Rectal smooth muscle tissue (tissue), 1 donor: Measurements from ENCODE around the gene SLC44A4.
"Not testable (repeated sequence)": the region's sequence is repeated elsewhere in the genome, so short reads cannot be mapped to it uniquely, and the experiment has no call there.

Source experiments
- H3K27ac ChIP-seq: one replicate; pipeline ENCODE4 v1.7.0; 2013; ENCODE audit warnings: low read depth, low read length, inconsistent platforms
- H3K27me3 ChIP-seq: one replicate; pipeline ENCODE4 v1.7.0; 2013; ENCODE audit warnings: low read length; ENCODE audit not compliant: control insufficient read depth, insufficient read depth
- H3K36me3 ChIP-seq: one replicate; pipeline ENCODE4 v1.7.0; 2013; ENCODE audit warnings: low read length; ENCODE audit not compliant: control insufficient read depth, insufficient read depth
- H3K4me1 ChIP-seq: one replicate; pipeline ENCODE4 v1.7.0; 2013; ENCODE audit warnings: low read length; ENCODE audit not compliant: control insufficient read depth, insufficient read depth
- H3K4me3 ChIP-seq: one replicate; pipeline ENCODE4 v1.7.0; 2013; ENCODE audit warnings: low read length
- H3K9ac ChIP-seq: one replicate; pipeline ENCODE4 v1.7.0; 2013; ENCODE audit warnings: low read length

The SLC44A4 gene

DNA sequence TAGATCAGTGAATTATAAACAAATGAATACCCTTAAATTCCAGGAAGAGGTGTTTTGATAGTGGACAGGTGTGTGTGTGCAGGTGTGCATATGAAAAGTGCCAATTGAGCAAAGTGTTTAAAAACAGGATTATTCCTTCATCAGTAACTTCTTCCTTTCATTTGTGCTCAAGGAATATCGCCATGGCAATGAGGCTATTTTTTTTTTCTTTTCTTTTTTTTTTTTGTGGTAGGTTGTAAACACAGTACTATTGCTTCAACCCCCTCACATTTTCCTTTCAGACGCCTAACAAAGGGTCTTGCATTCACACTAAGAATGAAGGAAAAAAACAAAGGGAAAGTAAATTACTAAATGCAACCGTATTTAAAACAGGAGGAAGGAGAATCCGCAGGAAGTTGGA is 53.2 kb downstream of the SLC44A4 start:
- Histone ChIP-seq H3K9ac (no peak overlapping the region), H3K4me3 (no peak overlapping the region), H3K27ac (peak overlapping the region; percentile 99), H3K36me3 (no peaks in the 10 kb centered on the region), H3K27me3 (no peaks in the 10 kb centered on the region), H3K4me1 (peaks cover 12% of the 10 kb centered on the region)

GRCh38 chr6:31823592-31824196 is 55.1 kb downstream of the SLC44A4 start:
- H3K9ac ChIP-seq, H3K36me3 ChIP-seq, H3K27ac ChIP-seq, H3K27me3 ChIP-seq, H3K4me3 ChIP-seq: not testable (repeated sequence)
- H3K4me1 ChIP-seq: peaks cover 12% of the 10 kb centered on the region

DNA sequence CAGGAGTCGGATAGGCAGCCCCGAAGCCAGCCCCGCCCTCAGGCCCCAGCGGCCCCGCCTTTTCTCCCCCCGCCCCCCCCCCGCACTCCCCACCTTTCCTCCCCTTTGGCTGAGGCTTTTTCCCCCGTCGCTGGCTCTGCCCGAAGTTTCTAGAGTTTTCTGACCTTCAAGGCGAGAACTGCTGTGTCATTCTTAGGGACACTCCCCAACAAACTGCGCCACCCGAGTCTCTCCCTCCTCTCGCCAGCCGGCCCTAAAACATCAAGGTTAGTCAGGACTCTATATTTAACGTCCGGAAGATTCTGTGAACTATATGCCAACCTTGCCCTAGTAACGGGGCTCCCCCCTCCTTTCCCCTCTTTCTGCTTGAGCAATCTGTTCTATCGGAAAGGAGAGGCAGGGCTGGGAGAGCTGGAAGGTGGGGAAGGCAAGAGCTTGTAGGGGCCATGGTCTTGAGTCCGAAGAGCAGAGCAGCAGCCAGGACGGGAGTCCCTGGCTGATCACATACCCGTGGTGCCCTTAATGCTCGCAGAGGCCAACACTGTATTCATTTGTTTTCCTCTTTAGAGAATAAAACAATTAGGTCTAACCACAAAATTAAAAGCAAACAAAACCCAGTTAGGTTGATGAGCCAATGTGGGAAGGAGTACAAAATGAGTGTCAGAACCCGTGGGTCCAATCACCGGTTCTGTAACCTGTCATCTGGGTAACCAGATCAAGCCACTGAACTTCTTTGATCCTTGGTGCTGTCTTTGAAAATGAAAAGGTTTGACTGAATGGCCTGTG is 56.6 kb downstream of the SLC44A4 start:
- H3K4me1 ChIP-seq: peaks cover 15% of the 10 kb centered on the region
- H3K4me3 ChIP-seq: peak overlapping the region; percentile 82
- H3K27ac ChIP-seq: peak overlapping the region; percentile 98
- no peaks in the 10 kb centered on the region for H3K27me3 ChIP-seq
- H3K36me3 ChIP-seq: no peaks in the 10 kb centered on the region
- H3K9ac ChIP-seq: peak overlapping the region; percentile 50

GRCh38 chr6:31821301-31822035 is 57.3 kb downstream of the SLC44A4 start:
- H3K36me3 ChIP-seq: no peaks in the 10 kb centered on the region
- H3K4me1 ChIP-seq: peaks cover 15% of the 10 kb centered on the region
- peak overlapping the region; percentile 98 for H3K27ac ChIP-seq
- peak overlapping the region; percentile 70 for H3K9ac ChIP-seq
- H3K27me3 ChIP-seq: no peaks in the 10 kb centered on the region
- H3K4me3 ChIP-seq: peak overlapping the region; percentile 82

- not testable (repeated sequence) for H3K27ac ChIP-seq, H3K9ac ChIP-seq, H3K27me3 ChIP-seq, H3K36me3 ChIP-seq
- Histone ChIP-seq H3K4me3 (peak overlapping the region; percentile 8), H3K4me1 (peaks cover 13% of the 10 kb centered on the region)
Measured at GRCh38 chr6:31820399-31820798, 58.4 kb downstream of the SLC44A4 start.

GRCh38 chr6:31819871-31820299 is 58.9 kb downstream of the SLC44A4 start:
- Histone ChIP-seq H3K4me3 (no peak overlapping the region), H3K27me3 (no peaks in the 10 kb centered on the region), H3K4me1 (peaks cover 13% of the 10 kb centered on the region), H3K27ac (peak overlapping the region; percentile 50), H3K9ac (no peak overlapping the region), H3K36me3 (no peaks in the 10 kb centered on the region)

- H3K4me3 ChIP-seq: peak overlapping the region; percentile 59
- not testable (repeated sequence) for H3K27me3 ChIP-seq, H3K36me3 ChIP-seq, H3K9ac ChIP-seq
- H3K4me1 ChIP-seq: peaks cover 14% of the 10 kb centered on the region
- peak overlapping the region; percentile 52 for H3K27ac ChIP-seq
Measured at GRCh38 chr6:31817929-31818511, 60.8 kb downstream of the SLC44A4 start.

DNA sequence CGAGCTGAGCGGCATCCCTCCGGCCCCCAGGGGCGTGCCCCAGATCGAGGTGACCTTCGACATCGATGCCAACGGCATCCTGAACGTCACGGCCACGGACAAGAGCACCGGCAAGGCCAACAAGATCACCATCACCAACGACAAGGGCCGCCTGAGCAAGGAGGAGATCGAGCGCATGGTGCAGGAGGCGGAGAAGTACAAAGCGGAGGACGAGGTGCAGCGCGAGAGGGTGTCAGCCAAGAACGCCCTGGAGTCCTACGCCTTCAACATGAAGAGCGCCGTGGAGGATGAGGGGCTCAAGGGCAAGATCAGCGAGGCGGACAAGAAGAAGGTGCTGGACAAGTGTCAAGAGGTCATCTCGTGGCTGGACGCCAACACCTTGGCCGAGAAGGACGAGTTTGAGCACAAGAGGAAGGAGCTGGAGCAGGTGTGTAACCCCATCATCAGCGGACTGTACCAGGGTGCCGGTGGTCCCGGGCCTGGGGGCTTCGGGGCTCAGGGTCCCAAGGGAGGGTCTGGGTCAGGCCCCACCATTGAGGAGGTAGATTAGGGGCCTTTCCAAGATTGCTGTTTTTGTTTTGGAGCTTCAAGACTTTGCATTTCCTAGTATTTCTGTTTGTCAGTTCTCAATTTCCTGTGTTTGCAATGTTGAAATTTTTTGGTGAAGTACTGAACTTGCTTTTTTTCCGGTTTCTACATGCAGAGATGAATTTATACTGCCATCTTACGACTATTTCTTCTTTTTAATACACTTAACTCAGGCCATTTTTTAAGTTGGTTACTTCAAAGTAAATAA is 61.5 kb downstream of the SLC44A4 start:
- H3K9ac ChIP-seq, H3K27me3 ChIP-seq, H3K4me1 ChIP-seq, H3K36me3 ChIP-seq: not testable (repeated sequence)
- H3K4me3 ChIP-seq: peak overlapping the region; percentile 59
- H3K27ac ChIP-seq: peak overlapping the region; percentile 52

DNA sequence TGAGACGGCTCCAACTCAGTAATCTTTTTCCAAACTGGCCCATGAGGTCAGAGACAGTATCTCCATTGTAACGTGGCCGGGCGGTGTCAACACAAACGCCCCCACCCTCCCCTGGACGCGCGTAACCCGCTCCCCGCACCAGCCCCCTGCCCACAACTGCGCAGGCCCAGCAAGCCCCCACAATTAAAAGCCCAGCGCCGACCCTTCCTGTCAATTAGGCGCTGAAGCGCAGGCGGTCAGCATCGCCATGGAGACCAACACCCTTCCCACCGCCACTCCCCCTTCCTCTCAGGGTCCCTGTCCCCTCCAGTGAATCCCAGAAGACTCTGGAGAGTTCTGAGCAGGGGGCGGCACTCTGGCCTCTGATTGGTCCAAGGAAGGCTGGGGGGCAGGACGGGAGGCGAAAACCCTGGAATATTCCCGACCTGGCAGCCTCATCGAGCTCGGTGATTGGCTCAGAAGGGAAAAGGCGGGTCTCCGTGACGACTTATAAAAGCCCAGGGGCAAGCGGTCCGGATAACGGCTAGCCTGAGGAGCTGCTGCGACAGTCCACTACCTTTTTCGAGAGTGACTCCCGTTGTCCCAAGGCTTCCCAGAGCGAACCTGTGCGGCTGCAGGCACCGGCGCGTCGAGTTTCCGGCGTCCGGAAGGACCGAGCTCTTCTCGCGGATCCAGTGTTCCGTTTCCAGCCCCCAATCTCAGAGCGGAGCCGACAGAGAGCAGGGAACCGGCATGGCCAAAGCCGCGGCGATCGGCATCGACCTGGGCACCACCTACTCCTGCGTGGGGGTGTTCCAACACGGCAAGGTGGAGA is 63.6 kb downstream of the SLC44A4 start, which contains the start of the genes HSPA1A and HSPA1L:
Gene HSPA1A (plus strand): TSS at position 519 of the 814 bp plus-strand sequence. CDS start 214 bp downstream, at position 733.
Gene HSPA1L (minus strand): TSS at position 259 of the 814 bp plus-strand sequence. CDS start 3,311 bp downstream, outside the sequence.
- H3K36me3 ChIP-seq: no peaks in the 10 kb centered on the region
- H3K4me3 ChIP-seq: peak within 1 kb of the TSS; percentile 97
- H3K9ac ChIP-seq: peak within 1 kb of the TSS; percentile 90
- H3K4me1 ChIP-seq: peaks cover 6% of the 10 kb centered on the region
- no peaks in the 10 kb centered on the region for H3K27me3 ChIP-seq
- peak within 1 kb of the TSS; percentile 97 for H3K27ac ChIP-seq

GRCh38 chr6:31814677-31815024 is 64.1 kb downstream of the SLC44A4 start:
- H3K27me3 ChIP-seq: no peaks in the 10 kb centered on the region

GRCh38 chr6:31813465-31813849 is 65.3 kb downstream of the SLC44A4 start:
- peak overlapping the region; percentile 84 for H3K27ac ChIP-seq
- peak overlapping the region; percentile 22 for H3K4me3 ChIP-seq
- no peak overlapping the region for H3K9ac ChIP-seq
- H3K36me3 ChIP-seq: no peaks in the 10 kb centered on the region
- H3K27me3 ChIP-seq: no peaks in the 10 kb centered on the region
- peaks cover 6% of the 10 kb centered on the region for H3K4me1 ChIP-seq

More at GRCh38 chr6:31814677-31815024, 64.1 kb downstream of the SLC44A4 start:
- Histone ChIP-seq H3K4me1 (peaks cover 6% of the 10 kb centered on the region), H3K27ac (peak overlapping the region; percentile 97), H3K36me3 (no peaks in the 10 kb centered on the region), H3K9ac (no peak overlapping the region), H3K4me3 (peak overlapping the region; percentile 48)
